K562 (cell line): ENCODE data around the gene DSEL.

Source experiments
- EZH2 ChIP-seq: IDR thresholded peaks from 2 replicates; pipeline ENCODE4 v1.6.1; 2012; ENCODE audit warnings: low read depth, mild to moderate bottlenecking, inconsistent platforms, low read length, borderline replicate concordance
- TF ChIP-seq, protein P1 (sequence below), 3 experiments: IDR thresholded peaks in 2 of 3; conservative IDR thresholded peaks in 1 of 3; 2 replicates each; pipeline ENCODE4 v1.5.1; 2011 to 2012; ENCODE audit warnings: low read length in 3 of 3, mild to moderate bottlenecking in 3 of 3, control low read depth in 2 of 3, improper control_type of control experiment in 1 of 3, inconsistent platforms in 1 of 3, low read depth in 1 of 3, mixed read lengths in 1 of 3, moderate library complexity in 1 of 3; ENCODE audit not compliant: insufficient read depth in 2 of 3
- TF ChIP-seq, protein P2 (sequence below): sonication (generic); formaldehyde crosslinking; IDR thresholded peaks from 2 replicates; pipeline ENCODE4 v1.8.1; 2023; ENCODE audit warnings: mild to moderate bottlenecking, missing genetic modification reagents
- TF ChIP-seq, protein P3 (sequence below): fragments of 250-450 bp; sonication (Bioruptor Pico); IDR thresholded peaks from 2 replicates; pipeline ENCODE4 v1.9.0; 2021; ENCODE audit warnings: mild to moderate bottlenecking, inconsistent platforms

DNA sequence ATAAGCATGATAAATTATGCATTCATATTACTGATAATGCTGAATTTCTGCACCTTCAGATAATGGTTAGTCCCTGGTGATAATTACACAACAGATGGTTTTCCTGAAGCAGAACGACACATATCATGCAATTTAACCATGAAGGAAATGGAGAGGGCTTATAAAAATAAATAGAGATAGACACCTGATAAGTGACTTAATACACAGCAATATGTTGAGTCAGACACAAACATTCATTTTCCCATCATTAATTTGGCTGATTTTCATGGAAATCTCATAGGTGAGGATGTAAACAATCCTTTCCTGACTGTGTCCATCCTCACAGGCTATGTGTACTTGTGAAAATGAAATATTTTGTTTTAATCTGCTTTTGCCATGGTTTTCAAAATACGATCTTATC is 36.9 kb upstream of the DSEL start:
- TF ChIP-seq, protein P1, sequence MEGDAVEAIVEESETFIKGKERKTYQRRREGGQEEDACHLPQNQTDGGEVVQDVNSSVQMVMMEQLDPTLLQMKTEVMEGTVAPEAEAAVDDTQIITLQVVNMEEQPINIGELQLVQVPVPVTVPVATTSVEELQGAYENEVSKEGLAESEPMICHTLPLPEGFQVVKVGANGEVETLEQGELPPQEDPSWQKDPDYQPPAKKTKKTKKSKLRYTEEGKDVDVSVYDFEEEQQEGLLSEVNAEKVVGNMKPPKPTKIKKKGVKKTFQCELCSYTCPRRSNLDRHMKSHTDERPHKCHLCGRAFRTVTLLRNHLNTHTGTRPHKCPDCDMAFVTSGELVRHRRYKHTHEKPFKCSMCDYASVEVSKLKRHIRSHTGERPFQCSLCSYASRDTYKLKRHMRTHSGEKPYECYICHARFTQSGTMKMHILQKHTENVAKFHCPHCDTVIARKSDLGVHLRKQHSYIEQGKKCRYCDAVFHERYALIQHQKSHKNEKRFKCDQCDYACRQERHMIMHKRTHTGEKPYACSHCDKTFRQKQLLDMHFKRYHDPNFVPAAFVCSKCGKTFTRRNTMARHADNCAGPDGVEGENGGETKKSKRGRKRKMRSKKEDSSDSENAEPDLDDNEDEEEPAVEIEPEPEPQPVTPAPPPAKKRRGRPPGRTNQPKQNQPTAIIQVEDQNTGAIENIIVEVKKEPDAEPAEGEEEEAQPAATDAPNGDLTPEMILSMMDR (IDR thresholded peaks at IDR 0.05 in 2 of 3, conservative IDR thresholded peaks at IDR 0.05 in 1 of 3; ENCODE audit: insufficient read depth in 2 of 3, low read depth in 1 of 3, low read length in 3 of 3) = no peak
- TF ChIP-seq, protein P2, sequence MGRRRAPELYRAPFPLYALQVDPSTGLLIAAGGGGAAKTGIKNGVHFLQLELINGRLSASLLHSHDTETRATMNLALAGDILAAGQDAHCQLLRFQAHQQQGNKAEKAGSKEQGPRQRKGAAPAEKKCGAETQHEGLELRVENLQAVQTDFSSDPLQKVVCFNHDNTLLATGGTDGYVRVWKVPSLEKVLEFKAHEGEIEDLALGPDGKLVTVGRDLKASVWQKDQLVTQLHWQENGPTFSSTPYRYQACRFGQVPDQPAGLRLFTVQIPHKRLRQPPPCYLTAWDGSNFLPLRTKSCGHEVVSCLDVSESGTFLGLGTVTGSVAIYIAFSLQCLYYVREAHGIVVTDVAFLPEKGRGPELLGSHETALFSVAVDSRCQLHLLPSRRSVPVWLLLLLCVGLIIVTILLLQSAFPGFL (CRISPR knock-in tag) = no peak
- TF ChIP-seq, protein P3, sequence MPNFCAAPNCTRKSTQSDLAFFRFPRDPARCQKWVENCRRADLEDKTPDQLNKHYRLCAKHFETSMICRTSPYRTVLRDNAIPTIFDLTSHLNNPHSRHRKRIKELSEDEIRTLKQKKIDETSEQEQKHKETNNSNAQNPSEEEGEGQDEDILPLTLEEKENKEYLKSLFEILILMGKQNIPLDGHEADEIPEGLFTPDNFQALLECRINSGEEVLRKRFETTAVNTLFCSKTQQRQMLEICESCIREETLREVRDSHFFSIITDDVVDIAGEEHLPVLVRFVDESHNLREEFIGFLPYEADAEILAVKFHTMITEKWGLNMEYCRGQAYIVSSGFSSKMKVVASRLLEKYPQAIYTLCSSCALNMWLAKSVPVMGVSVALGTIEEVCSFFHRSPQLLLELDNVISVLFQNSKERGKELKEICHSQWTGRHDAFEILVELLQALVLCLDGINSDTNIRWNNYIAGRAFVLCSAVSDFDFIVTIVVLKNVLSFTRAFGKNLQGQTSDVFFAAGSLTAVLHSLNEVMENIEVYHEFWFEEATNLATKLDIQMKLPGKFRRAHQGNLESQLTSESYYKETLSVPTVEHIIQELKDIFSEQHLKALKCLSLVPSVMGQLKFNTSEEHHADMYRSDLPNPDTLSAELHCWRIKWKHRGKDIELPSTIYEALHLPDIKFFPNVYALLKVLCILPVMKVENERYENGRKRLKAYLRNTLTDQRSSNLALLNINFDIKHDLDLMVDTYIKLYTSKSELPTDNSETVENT (CRISPR knock-in tag) = no peak
- TF ChIP-seq EZH2 = no peak
